ENCODE measurements around the gene EPHB2. TPM values are rescaled to one million over a fixed set of nuclear protein-coding genes. Genes with fewer than 3 reads are reported as not detected.
A peak's percentile ranks its signal among the peaks of the same experiment; 100 is the strongest.

The EPHB2 gene
- total RNA-seq, 1 donor from 2014 or later, result 3.7 TPM

DNA sequence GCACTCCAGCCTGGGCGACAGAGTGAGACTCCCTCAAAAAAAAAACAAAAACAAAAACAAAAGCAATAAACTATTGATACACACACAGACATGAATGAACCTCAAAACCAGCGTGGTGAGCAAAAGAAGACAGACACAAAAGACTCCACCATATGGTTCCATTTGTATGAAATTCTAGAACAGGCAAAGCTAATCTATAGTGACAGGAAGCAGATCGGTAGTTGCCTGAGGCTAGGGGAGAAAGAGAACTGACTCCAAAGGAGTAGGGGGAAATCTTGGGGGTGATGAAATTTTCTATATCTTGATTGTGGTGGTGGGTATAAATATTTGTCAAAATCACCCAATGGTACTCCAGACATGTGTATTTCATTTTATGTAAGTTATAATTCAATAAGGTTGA, 241.2 kb downstream of the EPHB2 start:
- no peak for DNase-seq (ENCODE audit: low spot score)

DNA sequence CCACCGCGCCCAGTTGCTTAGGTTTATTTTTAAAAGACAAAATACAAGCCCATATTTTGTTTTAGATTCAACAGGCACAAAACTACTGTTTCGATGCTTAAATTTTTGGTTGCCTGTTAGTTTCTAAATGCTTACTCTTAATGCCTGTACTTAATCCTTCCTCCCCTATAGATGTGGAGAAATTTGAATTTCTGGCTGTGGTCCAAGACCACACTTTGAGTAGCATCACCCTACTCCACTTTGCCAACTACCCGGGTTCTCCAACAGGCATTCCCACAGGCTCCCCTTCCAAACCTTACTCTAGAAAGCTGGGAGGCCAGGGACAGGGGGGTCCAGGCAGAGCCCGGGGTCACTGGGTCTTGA, 242.0 kb downstream of the EPHB2 start:
- no peak for DNase-seq (ENCODE audit: low spot score)

DNA sequence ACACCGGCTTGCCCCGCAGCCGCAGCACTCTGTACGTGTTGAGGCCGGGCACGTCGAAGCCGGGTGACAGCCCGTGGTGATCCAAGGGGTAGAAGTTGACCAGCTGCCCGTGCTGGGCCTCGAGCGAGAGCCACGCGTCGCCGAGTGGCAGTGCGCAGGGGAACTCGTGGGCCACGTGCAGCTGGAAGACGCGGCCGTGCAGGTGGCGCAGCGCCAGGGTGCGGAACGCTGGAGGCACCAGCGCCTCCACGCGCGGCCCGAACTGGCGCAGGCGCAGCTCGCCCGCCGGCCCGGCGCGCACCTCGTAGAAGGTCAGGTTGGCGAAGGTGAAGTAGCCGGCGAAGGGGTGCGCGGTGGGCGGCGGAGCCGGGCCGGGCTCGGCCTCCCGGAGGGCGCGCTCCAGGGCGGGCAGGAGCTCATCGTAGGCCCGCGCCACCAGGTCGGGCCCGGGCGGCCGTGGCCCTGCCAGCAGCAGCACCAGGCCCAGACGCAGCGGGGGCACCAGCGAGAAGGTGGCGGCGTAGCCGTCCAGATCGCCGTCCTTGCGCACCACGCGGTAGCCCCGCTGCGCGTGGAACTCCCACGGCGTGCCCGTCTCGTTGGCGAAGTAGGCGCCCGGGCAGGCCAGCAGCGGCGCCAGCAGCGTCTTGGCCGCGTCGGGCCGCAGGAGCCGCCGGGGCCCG, 242.6 kb downstream of the EPHB2 start:
- no peak for DNase-seq (ENCODE audit: low spot score)

DNA sequence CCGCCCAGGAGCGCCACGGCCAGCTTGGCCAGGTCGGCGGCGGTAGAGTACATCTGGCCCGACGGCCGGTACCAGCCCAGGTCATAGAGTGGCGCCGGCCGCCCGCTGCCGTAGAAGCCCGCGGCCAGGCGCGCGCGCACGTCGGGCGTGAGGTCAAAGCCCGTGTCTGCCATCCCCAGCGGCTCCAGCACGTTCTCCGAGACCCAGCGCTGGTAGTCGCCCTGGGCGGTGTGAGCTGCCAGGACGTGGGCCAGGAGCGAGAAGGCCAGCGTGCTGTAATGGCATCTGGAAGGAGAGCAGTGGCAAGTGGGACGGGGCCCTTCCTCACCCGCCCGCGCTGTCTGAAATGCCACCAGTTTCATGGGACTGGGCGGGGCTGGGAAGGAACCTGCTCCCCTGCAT, 243.1 kb downstream of the EPHB2 start:
- no peak for DNase-seq (ENCODE audit: low spot score)

DNA sequence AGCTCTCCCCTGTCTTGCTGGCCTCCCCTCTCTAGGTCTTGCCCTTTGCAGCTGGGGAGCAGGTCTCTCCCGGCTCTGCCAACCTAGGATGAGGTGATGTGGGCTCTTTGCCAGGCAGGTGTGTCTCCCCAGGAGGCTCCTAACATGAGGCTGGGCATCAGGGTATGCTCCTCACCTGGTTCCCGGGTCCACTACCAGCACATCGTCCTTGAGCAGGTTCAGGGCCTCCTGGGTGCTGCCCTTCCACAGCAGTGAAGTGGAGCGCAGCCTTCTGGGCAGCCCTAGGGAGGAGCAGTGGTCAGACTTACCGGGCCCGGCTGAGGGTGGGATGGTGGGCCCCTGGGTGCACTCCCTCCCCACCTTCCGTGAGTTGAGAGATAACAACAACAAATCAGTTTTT, 244.5 kb downstream of the EPHB2 start:
- no peak for DNase-seq (ENCODE audit: low spot score)

DNA sequence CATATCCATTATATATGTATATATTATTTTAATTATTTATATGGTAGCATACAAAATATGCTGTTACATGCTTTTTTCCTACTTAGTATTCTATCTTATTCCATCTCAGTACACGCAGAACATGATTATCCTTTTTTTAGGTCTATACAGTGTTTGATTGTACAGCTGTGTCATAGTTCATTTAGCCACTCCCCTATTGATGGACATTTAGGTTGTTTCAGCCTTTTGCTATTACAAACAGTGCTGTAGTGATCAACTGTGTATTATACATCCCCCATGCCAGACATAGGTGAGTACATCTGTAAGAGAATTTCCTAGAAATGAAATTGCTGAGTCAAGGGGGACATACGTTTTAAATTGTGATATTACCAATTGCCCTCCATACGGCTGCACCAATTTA, 246.4 kb downstream of the EPHB2 start:
- DNase-seq (ENCODE audit: low spot score), result no peak

DNA sequence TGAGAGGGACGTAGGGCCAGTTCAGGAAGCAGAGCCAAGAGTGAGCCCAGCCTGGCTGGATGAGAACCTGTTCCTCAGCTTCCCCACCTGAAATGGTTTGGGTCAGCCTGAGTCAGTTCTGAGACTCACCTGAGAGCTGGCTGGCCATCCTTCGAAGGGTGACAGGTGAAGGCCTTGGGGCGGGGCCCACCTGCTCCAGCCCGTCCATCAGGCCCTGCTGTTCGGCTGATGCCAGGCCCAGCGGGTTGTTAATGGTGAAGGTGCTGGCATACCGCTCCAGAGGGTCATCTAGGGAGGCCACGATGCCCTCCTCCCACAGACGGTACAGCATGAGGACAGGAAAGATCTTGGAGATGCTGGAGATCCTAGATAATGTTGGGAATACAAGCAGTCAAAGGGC, 247.9 kb downstream of the EPHB2 start:
- no peak for DNase-seq (ENCODE audit: low spot score)

DNA sequence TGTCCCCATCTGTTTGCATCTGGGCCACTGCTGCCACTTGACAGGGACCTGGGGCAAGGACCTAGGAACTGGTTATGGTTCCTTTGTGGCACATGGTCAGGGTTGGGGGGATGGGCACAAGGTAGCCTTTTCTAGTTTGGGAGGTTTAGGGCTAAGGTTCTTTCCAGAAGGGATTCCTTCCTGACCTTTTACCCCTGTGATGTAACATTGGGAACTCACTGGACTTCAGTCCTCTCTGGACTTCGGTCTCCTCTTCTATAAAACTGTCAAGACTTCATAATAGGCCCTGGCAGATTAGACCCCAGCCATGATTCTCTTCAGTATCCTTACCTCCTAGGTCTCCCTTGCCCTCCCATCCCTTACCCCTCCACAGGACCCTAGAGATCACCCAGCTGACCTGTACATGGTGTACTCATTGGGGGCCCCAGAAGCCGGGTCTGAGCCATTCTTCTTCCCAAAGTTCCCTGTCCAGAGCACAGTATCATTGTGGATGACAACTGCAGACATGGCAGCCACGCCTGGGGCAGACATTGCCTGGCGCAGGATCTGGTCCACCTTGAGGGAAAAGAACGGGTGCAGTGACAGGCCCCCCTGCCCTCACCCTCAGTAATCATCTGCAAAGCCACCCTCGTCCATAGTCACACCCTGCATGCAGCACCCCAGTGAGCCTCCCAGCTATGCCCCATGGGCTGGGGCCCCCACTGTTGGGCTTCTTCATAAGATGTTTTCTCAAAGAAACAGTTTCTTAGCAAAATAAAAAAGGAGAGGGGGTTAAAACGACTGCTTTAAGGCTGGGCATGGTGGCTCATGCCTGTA, 249.1 kb downstream of the EPHB2 start:
- no peak for DNase-seq (ENCODE audit: low spot score)

DNA sequence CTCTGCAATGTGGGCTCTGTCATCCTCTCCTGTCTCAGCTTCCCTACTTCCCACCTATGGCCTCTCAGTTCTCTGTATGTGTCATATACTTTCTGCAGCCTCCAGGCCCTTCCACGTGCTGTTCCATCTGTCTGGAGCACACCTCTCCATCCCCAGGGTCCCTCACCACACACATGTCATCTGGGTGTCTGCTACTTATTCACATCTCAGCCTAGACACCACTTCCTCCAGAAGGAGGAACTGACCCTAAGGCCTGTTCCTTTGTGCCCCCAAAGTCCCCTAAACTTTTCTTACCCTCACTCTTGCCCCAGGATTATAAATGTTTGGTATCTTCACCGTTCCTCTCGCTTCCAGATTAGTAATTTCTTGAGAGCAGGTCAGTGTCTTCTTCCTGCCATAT, 251.9 kb downstream of the EPHB2 start:
- no peak for DNase-seq (ENCODE audit: low spot score)

DNA sequence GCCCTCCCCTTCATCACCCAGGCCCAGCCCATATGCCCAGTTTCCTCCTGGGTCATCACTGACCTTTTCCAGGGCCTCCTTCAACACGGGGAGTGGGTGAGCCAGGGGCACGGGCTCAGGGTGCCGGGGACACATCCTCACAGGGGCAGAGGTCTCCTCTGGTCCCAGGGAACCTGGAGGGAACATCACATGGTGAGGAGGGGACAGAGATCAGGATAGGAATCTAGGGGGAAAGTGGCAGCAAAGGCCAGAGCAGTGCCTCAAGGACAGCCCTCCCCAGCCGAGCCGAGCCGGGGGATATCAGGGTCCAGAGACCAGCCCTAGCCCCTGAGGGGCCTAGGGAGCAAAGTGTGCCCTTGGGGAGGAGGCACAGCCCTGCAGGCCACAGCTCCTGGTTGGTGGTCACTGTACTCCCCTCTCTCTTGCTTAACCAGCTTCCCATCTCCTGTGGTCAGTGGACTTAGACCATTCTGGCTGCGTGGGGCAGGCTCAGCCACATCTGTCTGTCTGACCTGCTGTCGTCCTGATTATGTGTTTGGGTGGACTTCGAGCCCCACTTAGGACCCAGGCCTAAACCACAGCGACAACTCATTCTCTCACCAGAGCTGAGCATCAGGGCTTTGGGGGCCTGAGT, 252.5 kb downstream of the EPHB2 start:
- no peak for DNase-seq (ENCODE audit: low spot score)

DNA sequence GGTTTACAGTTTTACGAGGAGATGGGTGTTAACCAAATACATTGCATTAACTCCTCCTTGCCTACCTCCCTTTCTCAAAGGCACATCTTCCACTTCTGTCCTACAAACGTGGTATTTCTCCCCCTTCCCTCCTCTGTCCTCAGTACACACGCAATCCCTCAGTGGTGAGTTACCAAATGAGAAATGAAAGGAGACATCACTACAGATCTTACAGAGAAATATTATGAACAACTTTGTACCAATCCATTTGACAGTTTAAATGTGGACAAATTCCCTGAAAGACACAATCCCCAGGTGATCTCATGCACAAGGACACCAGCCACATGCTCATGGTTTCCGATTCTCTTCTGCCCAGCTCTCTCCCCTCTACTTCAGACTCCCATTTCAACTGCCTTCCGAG, 255.7 kb downstream of the EPHB2 start:
- DNase-seq (ENCODE audit: low spot score), result no peak

DNA sequence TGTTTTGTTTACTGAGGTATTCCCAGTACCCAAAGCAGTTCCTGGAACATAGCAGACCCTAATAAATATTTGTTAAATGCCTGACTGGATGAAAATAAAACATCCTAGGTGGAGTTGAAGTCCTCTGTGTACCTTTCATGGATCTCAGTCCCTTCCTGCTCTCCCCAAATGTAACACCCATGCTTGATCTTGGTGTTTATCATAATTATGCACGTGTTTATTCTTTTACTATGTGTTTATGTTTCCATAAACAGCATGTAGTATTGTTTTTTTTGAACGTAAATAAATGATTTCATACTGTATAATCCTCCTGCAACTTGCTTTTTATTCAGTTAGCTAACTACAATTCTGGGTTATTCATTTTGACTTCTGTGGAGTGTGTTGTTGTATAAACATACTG, 257.2 kb downstream of the EPHB2 start:
- no peak for DNase-seq (ENCODE audit: low spot score)

DNA sequence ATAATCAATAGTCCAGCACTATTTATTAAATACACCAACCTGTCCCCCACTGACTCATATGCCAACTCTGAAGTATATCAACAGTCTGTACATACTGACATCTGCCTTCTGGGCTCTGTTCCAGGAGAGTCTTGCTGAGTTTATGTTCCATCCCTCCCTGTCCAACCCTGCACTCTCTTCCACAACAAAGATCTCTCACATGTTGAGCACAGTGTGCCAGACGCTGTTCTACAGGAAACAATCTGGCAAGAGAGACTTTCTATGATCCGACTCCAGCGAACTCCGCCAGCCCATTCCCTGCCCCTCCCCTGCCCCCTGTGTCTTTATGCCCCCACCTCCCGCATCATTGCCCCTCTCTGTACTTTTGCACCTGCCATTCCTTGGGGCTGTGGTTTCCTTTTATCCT, 258.7 kb downstream of the EPHB2 start:
- peak; percentile 21 for DNase-seq (ENCODE audit: low spot score)

DNA sequence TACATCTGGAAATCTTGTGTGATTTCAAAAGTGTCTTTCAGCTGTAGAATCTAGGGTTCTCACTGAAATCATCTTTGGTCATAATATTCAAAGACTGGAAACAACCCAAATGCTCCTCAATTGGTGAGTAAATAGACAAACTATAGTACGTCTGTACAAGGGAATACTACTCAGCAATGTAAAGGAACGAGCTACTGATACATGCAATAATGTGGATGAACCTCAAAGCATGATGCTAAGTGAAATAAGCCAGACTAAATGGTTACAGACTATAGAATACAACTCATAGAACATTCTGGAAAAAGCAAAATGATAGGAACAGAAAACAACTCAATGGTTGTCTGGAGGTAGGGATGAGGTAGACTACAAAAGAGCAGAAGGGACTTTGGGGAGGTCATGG, 259.5 kb downstream of the EPHB2 start:
- no peak for DNase-seq (ENCODE audit: low spot score)

Other genes starting within 250 kb of the EPHB2 start
- gene EPHA8, start 147.3 kb upstream of the EPHB2 start, total RNA-seq, result not detected
- 164 TPM for gene C1QA, start 74.2 kb upstream of the EPHB2 start, total RNA-seq
- gene C1QC, start 67.2 kb upstream of the EPHB2 start, total RNA-seq, result 217 TPM
- 190 TPM for gene C1QB, start 57.6 kb upstream of the EPHB2 start, total RNA-seq